Loucy (cell line): Measurements from ENCODE around the gene ACIN1.

Experiments used
- EZH2phosphoT487 ChIP-seq: fragments of 200-600 bp; IDR thresholded peaks from 2 replicates; pipeline ENCODE4 v1.6.1; 2018; ENCODE audit warnings: antibody characterized with exemption, mild to moderate bottlenecking, moderate library complexity, borderline replicate concordance
- TF ChIP-seq, protein P1 (sequence below): fragments of 200-600 bp; sonication (generic); conservative IDR thresholded peaks from 2 replicates; pipeline ENCODE4 v1.5.1; 2014; ENCODE audit warnings: mild to moderate bottlenecking, antibody characterized with exemption, low read length

DNA sequence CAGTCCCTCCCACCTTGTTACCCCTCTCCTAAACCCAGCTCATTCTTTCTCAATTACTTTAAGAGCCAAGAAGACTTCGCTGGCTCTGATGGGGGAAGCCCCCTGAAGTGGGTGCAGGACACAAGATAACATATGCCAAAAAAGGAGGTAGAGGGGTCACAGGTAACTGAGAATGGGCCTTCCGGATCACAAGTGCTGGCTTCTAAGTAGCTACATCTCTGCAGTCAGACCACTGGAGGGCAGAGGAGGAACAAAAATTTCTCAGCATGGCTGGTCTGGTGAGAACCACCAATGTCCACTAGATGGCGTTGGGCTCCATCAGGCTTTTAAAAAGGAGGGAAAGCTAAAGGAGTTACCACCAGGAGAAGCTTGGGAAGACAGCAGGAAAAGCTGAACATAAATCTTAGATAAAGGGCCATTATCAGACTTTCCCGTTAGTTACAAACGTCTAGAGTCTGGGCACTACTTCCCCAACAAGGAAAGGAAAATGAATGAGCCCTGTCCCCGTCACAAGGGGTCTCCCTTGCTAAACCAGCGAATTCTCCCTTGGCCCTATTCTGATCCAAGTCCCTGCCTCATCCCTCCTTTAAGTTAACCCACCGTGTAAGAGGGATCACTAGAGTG lies 26.0 kb downstream of the ACIN1 start:
- TF ChIP-seq, protein P1, sequence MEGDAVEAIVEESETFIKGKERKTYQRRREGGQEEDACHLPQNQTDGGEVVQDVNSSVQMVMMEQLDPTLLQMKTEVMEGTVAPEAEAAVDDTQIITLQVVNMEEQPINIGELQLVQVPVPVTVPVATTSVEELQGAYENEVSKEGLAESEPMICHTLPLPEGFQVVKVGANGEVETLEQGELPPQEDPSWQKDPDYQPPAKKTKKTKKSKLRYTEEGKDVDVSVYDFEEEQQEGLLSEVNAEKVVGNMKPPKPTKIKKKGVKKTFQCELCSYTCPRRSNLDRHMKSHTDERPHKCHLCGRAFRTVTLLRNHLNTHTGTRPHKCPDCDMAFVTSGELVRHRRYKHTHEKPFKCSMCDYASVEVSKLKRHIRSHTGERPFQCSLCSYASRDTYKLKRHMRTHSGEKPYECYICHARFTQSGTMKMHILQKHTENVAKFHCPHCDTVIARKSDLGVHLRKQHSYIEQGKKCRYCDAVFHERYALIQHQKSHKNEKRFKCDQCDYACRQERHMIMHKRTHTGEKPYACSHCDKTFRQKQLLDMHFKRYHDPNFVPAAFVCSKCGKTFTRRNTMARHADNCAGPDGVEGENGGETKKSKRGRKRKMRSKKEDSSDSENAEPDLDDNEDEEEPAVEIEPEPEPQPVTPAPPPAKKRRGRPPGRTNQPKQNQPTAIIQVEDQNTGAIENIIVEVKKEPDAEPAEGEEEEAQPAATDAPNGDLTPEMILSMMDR: peak; percentile 100
- no peak for TF ChIP-seq EZH2phosphoT487
